ENCODE data around the gene SEPTIN12.
"Not testable (repeated sequence)": the region's sequence is repeated elsewhere in the genome, so short reads cannot be mapped to it uniquely, and the experiment has no call there.

SEPTIN12 gene

DNA sequence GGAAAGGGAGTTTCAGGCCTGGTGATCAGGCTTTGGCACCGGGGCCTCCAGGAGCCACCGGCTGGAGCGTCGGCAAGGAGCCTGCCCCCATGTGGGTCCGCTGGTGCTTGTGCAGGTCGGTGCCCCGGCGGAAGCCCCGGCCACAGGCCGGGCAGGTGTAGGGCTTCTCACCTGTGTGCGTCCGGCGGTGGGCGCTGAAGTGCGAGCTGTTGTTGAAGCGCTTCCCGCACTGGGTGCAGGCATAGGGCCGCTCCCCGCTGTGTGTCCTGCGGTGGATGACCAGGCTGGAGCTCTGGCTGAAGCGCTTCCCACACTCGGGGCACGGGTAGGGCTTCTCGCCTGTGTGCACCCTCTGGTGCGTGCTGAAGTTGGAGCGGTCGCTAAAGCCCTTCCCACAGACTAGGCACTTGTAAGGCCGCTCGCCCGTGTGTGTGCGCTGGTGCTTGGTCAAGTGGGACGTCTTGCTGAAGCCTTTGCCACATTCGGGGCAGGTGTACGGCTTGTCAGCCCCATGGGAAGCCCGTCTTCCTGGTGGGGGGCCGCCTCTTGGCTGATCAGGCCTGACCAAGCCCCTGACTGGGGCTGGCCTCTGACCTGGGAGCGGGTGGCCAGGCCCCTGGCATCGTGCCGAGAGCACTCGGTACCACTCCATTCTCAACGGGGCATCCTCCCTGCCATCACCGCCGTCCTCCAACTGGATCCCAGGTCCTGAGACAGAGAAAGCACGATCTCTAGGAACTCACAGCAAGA is 35.6 kb downstream of the SEPTIN12 start:
- DNase-seq (ENCODE audit: low read depth): no peak

DNA sequence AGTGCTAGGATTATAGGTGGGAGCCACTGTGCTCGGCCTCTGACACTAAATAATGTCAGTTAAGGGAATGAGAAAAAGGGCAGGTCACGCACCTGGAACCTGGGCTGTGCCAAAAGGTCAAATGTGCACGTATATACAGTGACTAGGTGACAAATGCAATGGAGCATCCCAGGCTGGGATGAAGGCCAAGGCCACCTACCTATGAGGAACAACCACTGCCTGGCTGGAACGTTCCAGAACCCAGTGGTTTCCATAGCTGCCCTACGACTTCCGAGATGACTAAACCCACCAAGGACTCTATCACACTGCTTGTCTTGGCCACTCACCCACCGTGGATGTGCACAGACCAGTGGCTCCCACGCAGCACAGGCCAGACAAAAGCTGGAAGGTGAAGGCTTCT is 37.2 kb downstream of the SEPTIN12 start:
- no peak for DNase-seq (ENCODE audit: low read depth)

DNA sequence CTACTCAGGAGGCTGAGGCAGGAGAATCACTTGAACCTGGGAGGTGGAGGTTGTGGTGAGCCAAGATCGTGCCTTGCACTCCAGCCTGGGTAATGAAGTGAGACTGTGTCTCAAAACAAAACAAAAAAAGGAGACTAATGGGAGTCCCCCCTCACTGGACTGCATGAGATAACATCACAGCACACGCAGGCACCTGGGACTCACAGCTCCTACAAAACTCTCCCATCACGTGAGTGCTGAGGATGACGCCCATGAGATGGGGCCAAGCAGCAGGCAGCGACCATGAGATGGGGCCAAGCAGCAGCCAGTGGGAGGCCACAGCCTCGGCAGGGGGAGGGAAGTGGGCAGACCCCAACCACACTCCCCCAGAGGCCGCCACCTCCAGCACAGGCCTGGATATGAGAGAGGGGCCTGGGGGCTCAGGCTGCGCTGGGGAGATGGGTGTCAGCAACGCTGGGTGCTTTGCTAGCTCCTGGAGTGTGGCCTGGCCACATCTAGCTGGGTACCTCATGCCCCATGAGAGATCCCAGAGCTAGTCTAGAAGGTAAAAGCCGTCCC is 38.4 kb downstream of the SEPTIN12 start:
- no peak for DNase-seq (ENCODE audit: low read depth)

DNA sequence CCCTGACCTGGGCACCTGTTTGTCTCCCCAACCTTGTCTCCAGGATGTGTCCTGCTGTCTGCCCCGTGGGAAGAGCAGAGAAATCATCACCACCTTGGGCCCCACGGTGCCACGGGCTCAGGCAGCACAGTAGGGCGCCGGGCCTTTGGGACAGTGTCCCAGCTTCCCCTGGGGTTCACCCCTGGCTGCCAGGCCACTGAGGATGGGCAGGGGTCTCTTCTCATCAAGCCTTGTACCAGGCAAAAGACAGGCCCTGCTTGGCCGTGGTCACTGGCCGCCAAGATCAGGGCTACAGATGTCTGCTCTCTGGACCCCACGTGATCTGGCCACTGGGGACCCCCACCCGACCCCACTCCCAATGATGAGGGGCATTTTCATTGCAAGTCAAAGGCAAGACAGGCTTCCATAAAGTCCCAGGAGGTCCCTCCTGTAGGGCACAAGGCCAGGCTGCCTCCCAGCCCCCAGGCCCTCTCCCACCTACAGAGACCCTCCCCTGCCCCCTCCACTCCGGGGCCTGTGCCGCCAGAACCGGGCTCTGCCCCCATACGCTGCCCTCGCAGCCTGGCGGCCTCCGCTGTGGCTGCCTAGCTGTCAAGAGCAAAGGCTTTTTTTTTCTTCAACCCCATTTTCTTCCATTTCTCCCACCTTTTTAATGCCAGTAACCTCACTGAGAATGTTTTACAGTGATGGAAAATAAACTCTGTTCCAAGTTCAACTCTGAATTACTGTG is 39.3 kb downstream of the SEPTIN12 start:
- DNase-seq (ENCODE audit: low read depth): no peak

DNA sequence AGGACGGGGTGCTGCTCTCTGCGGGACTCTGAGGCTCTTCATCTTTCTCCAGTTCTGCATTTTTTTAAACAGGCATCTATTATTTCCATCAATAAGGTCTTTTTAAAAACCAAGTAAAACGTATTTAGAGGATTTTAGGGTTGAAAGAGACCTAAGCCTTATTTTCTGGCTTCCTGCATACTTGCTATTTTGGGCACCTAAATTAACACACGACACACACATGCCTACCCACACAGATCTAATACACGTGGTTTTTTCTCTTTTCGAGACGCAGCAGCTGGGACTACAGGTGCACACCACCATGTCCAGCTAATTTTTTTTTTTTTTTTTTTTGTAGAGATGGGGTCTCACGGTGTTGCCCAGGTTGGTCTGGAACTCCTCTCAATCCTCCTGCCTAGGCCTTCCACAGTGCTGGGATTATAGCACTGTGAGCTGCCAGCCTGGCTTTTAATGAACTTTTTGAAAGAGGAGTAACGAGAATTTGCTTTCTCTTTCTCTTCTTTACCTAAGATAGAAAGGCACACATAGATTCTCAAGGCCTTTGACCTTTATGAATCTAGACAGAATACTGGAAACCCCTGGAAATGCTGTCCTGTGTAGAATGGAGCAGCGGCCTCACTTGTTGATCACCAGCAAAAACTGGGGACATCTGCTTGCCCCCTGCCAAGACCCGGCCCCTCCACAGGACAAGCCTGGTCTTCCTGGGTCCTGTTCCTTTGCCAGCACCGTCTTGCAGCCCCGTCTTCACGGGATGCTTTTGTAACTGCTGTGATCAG is 40.1 kb downstream of the SEPTIN12 start:
- no peak for DNase-seq (ENCODE audit: low read depth)

DNA sequence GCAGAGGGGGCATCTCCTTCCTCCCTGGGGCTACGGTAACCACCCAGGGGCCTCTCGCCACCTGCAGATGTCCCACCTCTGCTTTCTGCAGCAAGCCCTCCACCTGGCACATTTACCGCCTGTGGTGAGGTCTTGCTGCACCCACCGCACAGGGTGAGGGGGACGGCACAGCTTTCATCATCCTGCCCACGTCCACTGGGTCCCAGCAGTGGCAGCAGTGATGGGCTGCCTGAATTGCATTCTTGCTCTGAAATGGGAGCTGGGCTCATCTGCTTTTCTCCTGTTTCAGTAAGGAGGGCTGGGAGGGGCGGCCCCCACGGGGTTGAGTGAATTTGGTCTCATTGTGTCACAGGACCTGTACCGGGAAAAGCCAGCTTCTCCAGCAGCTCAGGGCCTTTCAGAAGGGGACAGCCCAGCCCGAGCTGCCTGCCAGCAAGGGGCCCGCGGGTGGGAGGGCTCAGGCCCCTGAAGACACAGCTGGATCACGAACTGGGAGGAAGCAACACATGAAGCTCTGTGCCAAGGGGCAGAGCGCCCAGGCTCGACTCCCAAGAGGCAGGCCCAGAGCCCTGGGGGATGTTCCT is 41.1 kb downstream of the SEPTIN12 start:
- DNase-seq (ENCODE audit: low read depth): no peak

DNA sequence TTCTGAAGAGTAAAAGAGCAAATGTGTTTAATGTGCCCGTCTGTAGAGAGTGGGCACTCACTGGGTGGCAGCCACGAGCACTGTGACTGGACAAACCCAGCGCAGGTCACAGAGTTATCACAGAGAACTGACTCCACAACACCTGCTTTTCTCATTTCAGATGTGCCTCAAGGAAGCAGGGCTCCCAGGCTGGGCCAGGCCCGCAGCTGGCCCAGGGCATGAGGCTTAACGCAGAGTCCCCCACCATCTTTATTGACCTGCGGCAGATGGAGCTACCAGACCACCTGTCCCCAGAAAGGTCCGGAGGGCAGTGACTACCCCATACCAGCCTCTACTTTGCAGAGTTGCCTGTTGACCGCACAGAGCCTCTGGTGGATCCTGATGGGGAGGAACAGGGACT is 41.9 kb downstream of the SEPTIN12 start:
- no peak for DNase-seq (ENCODE audit: low read depth)

DNA sequence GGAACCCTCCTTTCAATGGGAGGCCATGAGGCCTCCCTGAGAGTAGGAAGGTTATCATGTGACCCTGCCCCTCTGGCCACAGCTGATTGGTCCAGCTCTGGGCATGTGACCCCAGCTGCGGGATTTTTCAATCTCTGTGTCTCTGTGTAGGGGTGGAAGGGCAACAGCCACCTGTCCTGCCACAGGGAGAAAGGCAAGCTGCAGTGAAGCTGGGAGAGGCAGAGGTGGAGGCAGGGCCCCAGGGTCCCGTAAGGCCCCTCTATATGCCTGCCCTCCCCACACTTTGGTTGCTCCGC is 42.9 kb downstream of the SEPTIN12 start:
- DNase-seq (ENCODE audit: low read depth): no peak

DNA sequence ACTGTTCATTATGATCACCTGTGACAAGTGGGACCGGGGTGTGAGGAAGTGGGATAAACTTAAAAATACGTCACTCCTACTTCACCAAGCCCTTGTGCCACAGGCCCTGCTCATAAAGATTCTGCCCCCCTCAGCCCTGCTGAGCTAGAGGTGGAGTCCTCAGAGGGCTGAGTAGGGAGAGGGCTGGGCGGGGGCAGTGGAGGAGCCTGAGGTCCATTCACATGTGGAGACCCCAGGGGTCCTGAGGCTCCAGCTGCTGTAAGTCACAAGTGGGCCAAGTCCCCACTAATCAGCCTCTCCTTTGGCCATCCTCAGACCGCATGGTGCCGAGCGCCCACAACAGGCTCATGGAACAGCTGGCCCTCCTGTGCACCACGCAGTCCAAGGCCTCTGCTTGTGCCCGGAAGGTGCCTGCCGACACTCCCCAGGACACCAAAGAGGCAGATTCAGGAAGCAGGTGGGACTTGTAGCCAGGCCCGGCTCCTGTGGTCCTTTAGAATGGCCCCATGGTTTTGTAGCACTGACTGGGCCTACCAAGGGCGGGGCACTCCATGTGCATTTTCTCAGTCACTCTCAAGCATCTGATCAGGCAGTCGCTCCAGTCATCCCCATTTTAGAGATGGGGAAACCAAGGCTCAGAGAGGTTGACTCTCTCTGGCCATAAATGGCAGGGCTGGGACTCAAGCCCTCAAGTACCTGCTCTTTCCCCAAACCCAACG is 43.4 kb downstream of the SEPTIN12 start:
- no peak for DNase-seq (ENCODE audit: low read depth)

DNA sequence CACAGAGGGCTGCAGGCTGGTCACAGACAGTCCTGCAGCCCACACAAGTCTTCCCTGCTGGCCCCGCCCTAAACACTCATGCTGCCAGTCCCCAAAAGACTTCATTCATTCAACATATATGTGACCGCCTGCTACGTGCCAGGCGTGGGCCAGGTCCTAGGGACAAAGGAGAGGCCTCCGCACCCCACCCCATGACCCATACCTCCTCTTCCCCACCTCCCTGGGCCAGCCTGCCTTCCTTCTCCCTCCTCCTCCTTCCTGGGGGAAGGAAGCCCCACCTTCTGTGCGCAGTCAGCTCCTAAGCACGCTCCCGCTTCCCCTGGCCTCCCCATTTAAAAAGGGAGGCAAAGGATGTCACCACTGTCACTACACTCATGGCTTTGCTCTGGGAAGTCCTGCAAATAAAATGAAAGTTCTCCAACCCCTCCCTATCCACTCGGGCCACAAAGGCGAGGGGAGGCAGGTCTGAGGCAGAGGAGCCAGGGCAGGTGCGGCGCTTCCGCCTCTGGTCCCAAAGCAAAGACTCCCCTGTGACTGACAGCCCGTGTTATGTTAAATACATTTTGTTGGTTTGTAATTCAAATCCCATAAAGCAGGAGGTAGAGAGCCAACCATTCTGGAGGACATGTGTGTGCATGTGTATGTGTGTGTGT is 44.8 kb downstream of the SEPTIN12 start:
- DNase-seq (ENCODE audit: low read depth): no peak

DNA sequence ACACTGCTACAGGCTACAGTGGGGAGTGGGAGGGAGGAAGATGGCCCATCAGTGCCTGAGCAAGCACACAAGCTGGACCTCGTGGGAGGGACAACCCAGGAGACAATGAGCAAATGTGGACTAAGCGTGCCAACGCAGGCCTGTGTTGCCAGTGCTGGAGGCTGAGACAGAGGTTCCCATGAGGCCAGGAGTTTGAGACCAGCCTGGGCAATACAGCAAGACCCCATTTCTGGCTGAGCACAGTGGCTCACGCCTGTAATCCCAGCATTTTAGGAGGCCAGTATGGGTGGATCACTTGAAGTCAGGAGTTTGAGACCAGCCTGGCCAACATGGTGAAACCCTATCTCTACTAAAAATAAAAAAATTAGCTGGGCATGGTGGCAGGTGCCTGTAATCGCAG is 49.8 kb downstream of the SEPTIN12 start:
- DNase-seq (ENCODE audit: low read depth): not testable (repeated sequence)

DNA sequence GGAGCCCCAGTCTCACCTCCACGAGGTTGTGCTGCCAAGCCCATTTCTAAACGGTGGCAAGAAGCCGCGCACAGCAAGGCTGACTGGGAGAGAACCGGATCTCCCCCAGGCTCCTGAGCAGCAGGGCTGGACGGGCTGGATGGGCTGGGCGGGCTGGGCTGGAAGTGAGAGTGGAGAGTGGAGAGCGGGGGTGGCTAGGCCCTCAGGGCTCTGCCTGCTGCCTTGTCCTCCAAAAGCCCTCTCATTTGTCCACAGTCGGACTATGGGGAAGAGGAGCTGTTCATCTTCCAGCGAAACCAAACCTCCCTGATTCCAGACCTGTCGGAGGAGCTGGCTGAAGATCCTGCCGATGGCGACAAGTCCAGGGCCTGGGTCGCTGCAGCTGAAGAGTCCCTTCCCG is 50.6 kb downstream of the SEPTIN12 start:
- no peak for DNase-seq (ENCODE audit: low read depth)

DNA sequence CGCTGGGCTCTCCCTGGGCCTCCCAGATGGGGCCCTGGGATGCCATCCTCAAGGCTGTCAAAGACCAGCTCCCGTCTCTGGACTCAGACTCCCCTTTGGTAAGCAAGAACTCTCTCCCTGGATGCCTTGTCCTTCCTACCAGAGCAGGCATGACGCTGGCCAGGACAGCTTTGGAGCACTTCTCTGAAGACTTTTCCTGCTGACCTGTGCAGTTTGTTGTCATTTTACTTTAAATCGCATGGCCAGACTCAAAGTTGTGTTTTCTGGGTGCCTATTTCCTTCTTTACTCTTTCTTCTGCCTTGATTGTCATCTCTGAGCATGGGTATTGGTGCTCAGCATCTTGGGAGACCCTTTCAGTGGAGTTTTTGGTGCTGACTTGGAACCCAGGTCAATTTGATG is 51.6 kb downstream of the SEPTIN12 start:
- DNase-seq (ENCODE audit: low read depth): no peak

DNA sequence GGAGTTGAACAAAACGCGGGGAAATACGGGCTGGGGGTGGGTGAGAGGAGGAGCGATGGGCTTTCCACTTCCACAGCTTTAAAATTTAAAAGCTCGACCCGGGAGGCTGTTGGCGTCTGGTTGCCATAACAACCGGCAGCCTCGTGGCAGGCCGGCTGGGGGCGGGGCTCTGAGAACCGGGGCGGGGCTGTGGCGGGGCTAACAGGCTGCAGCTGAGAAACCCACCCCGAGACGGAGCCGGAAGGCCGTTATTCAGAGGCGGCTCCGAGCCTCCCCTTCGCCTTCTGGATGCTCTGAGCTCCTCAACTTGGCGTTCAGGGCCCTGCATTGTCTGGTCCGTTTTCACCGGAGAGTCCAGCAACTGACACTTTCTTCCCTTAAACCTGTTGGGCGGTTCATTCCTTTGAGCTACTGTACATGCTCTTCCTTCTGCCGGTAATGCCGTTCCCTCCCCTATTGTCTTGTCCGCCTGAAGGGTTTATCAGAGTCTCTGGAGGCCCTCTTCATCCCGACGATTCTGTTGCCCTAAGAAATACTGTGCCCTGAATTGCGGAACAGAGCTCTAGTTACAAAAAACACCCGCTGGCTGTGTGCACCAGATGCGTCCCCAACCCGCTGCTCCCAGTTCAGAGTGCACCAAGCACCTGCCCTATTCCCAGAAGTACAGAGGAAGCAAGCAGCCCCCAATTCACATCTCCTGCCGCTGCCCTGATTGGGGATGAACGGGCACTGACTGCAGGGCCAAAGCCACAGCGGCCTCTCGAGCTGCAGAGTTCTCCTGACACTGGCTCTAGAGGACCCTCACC is 53.2 kb downstream of the SEPTIN12 start:
- peak; percentile 87 for DNase-seq (ENCODE audit: low read depth)

DNA sequence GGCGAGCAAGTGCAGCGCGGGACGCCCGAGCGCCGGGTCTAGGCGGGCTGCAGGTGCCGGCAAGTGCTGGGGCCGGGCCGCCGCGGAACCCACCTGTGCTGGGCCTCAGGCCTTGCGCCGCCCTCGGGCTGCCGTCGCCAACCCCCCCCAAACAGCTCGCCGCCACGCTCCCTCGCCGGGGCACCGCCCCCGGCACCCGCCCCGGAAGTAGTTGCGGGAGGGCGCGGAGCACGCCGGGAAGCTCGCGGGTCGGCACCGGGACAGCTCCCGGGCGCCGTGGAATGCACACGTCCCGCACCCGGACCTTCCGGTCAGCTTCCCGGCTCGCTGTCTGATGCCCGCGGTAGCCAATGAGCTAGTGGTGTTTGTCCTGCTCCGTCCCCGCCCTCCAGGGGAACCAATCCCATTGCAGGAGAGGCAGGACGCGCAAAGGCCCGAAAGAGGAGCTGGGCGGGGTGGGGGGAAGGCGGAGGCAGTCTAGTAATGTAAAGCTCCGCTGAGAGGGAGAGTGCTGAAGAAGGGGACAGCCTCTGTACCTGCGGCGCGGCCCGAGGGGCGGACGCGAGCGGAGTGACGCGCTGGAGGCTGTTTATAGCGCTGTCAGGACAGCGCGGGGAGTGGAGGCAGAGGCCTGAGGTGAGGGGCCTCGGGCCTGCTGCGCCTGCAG is 53.9 kb downstream of the SEPTIN12 start, which contains the start of the genes ANKS3 and DNAAF8:
Gene ANKS3, minus strand, starts transcription at position 209 of the 667 bp plus-strand sequence. CDS start 4,122 bp downstream, outside the sequence.
Gene DNAAF8, plus strand, starts transcription at position 475 of the 667 bp plus-strand sequence. CDS start 1,978 bp downstream, outside the sequence.
- peak; percentile 63 for DNase-seq (ENCODE audit: low read depth)

DNA sequence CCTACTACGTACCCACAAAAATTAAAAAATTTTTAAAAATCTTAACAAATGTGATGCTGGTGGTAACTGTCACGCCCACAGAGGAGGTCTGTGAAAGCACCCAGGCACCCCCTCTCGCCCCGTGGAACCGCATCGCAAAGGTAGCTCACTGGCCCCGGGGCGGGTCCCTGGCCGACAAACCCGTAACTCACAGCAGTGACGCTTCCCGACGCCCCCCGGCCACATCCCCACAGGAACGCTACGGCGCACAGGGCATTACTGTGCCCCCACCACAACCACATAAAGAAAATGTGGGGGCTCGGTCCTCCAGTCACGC is 54.4 kb downstream of the SEPTIN12 start:
- no peak for DNase-seq (ENCODE audit: low read depth)

DNA sequence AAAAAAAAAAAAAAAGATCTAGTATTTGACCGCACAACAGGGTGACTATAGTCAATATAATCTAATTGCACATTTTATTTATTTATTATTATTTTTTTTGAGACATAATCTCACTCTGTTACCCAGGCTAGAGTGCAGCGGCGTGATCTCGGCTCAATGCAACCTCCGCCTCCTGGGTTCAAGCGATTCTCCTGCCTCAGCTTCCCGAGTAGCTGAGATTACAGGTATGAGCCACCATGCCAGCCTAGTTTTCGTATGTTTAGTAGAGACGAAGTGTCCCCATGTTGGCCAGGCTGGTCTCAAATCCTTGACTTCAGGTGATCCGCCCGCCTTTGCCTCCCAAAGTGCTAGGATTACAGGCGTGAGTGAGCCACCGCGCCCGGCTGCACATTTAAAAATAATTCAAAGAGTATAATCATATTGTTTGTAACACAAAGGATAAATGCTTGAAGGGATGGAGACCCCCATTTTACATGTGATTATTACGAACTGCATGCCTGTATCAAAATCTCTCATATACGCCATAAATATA is 54.9 kb downstream of the SEPTIN12 start:
- no peak for DNase-seq (ENCODE audit: low read depth)

DNA sequence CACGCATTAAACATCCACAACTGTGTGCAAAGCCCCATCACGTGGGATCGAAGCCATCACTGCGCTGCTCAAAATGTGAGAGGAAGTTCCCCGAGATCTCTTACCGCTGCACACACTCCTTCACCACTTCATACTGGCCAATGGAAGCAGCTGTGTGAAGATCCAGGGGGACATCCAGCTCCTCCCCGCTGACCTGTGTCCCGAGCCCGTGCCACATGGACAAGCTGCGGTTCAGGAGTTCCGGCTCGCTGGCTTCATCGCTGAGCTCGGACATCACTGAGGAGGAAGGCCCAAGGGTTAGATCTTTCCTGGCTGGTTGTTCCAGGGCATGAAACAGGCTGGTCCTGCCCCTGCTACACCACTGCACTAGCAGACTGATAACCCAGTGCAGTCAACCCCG is 58.3 kb downstream of the SEPTIN12 start:
- no peak for DNase-seq (ENCODE audit: low read depth)

DNA sequence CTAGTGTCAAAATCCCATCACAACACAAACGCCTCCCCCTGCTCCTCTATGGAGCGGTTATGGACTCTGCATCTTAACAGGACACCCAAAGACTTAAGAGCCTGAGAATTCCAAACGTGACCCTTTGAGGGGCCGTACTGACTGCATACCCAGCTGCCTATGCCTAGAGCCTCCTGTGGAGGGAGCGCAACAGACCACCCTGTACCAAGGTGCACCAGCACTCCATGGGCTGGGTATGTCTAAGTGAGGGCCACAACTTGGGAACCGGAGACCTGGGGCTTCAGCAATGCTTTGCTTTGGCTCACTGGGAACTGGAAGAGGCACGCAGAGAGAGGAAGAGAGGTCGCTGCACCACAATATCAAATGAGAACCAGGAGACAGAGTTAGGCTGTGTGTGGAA is 59.5 kb downstream of the SEPTIN12 start:
- no peak for DNase-seq (ENCODE audit: low read depth)
